ENCODE measurements around the gene GRWD1. TPM values are rescaled to one million over a fixed set of nuclear protein-coding genes. Genes with fewer than 3 reads are reported as not detected.

GRWD1 gene
- total RNA-seq, 2 donors from 2014 or later = 10.8 to 19.8 TPM

- peak; percentile 68 for DNase-seq (ENCODE audit: low spot score)
- peak overlapping the region in 1 of 2 donors; percentile 23 for H3K27ac ChIP-seq
Observed at GRCh38 chr19:48398375-48399235, 47.2 kb upstream of the GRWD1 start.

GRCh38 chr19:48400018-48400742 lies 45.6 kb upstream of the GRWD1 start:
- H3K4me1 ChIP-seq = peaks cover 0 to 9% of the 10 kb centered on the region in 2 donors
- no peak for TF ChIP-seq CTCF (IDR thresholded peaks at IDR 0.05)
- no peaks in the 10 kb centered on the region for H3K36me3 ChIP-seq
- H3K4me3 ChIP-seq = peak overlapping the region in 1 of 2 donors; percentile 22
- H3K27me3 ChIP-seq = peaks cover 21 to 28% of the 10 kb centered on the region in 2 donors
- no peaks in the 10 kb centered on the region for H3K9me3 ChIP-seq
- peak overlapping the region in 1 of 2 donors; percentile 47 for H3K27ac ChIP-seq
- peak; percentile 74 for DNase-seq (ENCODE audit: low spot score)

More at GRCh38 chr19:48398375-48399235, 47.2 kb upstream of the GRWD1 start:
- Histone ChIP-seq H3K9me3 (no peaks in the 10 kb centered on the region), H3K4me1 (peaks cover 0 to 23% of the 10 kb centered on the region in 2 donors), H3K36me3 (no peaks in the 10 kb centered on the region), H3K4me3 (peak overlapping the region; percentile 23 to 45), H3K27me3 (peaks cover 29 to 43% of the 10 kb centered on the region in 2 donors)
- TF ChIP-seq CTCF (IDR thresholded peaks at IDR 0.05) = no peak

GRCh38 chr19:48401287-48401686 lies 44.5 kb upstream of the GRWD1 start:
- no peaks in the 10 kb centered on the region for H3K36me3 ChIP-seq
- H3K27me3 ChIP-seq = peaks cover 12 to 18% of the 10 kb centered on the region in 2 donors
- no peak overlapping the region for H3K4me3 ChIP-seq
- DNase-seq (ENCODE audit: low spot score) = no peak
- no peak for TF ChIP-seq CTCF (IDR thresholded peaks at IDR 0.05)
- no peak overlapping the region for H3K27ac ChIP-seq
- H3K9me3 ChIP-seq = no peaks in the 10 kb centered on the region
- H3K4me1 ChIP-seq = peaks cover 0 to 9% of the 10 kb centered on the region in 2 donors

GRCh38 chr19:48403606-48404005 lies 42.2 kb upstream of the GRWD1 start:
- TF ChIP-seq CTCF (IDR thresholded peaks at IDR 0.05) = no peak
- no peak for DNase-seq (ENCODE audit: low spot score)
- Histone ChIP-seq H3K4me1 (peaks cover 0 to 2% of the 10 kb centered on the region in 2 donors), H3K27ac (no peak overlapping the region), H3K36me3 (no peaks in the 10 kb centered on the region), H3K4me3 (no peak overlapping the region), H3K9me3 (no peaks in the 10 kb centered on the region), H3K27me3 (no peaks in the 10 kb centered on the region)

DNA sequence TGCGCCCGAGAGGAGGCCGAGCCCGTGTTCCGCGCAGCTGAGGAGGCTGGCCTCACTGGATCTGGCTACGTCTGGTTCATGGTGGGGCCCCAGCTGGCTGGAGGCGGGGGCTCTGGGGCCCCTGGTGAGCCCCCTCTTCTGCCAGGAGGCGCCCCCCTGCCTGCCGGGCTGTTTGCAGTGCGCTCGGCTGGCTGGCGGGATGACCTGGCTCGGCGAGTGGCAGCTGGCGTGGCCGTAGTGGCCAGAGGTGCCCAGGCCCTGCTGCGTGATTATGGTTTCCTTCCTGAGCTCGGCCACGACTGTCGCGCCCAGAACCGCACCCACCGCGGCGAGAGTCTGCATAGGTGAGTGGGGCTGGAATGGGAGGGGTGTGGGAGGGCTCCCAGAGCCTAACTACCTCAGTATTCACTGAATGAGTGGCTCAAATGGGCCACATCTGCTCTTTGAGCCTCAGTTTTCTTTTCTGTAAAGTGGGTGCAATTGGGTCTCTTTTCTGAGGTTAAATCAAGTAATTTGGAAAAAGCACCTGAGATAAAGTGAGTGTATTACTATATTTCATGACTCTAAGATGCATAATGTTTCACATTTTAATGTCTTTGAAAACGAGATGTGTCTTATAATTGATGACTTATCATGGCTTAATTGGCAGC lies 40.6 kb upstream of the GRWD1 start:
- no peak for DNase-seq (ENCODE audit: low spot score)
- TF ChIP-seq CTCF (IDR thresholded peaks at IDR 0.05) = no peak
- Histone ChIP-seq H3K27ac (no peak overlapping the region), H3K4me1 (no peaks in the 10 kb centered on the region), H3K4me3 (no peak overlapping the region), H3K27me3 (no peaks in the 10 kb centered on the region), H3K9me3 (no peaks in the 10 kb centered on the region), H3K36me3 (no peaks in the 10 kb centered on the region)

Measured in right atrium auricular region (tissue), 2 donors.